Stimulated activated CD8-positive, alpha-beta memory T cell treated with anti-CD3 and anti-CD28 coated beads, Interleukin-4, amount 100 ng/mL, for 1 hour (primary cell): ENCODE measurements around the gene PRDX3.
"Not testable (repeated sequence)": the region's sequence is repeated elsewhere in the genome, so short reads cannot be mapped to it uniquely, and the experiment has no call there.

Experiments used
- DNase-seq, 2 donors: peaks; one replicate each; pipeline ENCODE4 v3.0.0-alpha.2; 2020; ENCODE audit warnings: low read depth in 2 of 2, low spot score in 1 of 2

Gene PRDX3

DNA sequence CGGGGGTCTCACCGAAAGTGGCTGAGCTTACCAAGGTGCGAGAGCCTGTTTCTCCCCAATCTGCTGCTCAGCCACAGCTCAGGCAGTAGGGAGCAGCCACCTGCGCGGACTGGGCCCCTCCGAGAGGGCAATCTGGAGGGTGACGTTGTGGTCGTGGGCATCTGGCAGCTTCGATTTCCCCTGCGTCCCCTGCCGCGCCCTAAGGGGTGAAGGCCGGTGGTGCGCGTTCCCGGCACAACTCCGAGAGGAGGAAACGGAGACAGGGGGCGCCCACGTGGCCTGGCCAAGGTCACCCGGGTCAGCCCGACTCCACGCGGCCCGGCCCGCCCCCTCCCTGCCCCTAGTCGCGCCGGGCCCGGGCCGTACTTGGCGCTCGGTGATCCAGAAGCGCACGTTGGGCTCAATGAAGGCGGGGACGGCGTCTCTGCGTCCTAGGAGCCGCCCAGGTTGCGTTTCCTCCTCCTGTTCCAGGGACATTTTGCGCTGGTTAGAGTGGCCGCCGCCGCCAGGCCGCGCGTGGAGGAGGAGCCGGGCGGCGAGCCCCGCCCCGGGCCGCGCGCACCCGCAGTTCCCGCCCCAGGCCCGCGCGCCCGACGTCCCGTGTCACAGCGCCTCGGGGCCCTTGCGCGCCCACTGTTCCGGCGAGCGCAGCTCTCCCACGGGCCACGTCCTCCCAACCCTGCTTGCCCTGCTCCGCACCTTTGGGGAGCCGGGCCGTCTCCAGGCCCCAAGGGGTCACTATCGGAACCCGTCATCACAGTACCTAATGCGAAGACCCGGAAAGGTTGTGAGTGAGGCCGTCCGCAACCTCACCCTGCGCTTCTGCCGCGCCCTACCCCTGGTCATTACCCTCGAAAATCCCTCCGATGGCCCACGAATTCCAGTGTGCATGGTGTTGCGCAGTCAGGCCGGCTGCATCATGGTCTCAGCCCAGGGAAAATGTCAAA lies 13.2 kb downstream of the PRDX3 start, which contains the start of gene SFXN4:
TSS of gene SFXN4 (minus strand) at position 544 of the 947 bp plus-strand sequence. CDS start at position 477, 67 bp downstream.
- peak; percentile 52 for DNase-seq

- DNase-seq: no peak
Observed at GRCh38 chr10:119162452-119163092, 16.0 kb downstream of the PRDX3 start.

DNA sequence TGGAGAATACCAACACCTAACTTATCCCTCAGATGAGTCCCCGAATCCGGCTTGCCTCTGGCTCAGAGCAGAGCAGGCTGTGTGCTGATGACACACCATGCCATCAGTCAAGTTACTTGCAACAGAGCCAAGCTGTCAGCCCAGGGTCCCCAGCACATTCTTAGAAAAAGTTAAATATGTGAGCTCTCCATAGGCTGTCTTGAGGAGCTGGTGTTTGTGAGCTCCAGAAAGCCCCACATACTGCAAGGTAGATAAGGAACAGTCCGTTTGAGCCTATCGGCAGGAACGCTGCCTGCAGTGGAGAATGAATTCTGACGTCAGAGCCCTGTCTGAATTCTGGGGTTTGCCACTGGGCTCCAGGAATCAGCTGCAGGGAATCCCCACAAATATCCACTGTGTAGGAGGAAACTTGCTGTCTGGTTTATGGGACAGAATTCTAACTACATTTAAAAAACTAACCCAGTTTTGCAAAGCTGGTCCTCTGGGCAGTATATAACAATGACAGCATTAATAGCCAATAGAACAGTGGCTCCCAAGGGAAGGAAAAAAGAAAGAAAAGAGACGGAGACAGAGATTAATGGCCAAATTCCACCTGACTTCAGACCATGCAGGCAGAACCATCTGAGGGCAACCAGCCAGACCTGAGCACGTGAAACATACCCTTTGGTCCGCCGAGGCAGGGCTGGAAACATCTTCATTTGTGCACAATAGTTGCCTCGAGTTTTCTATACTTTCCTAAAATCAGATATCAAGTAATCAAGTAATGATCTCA lies 16.7 kb downstream of the PRDX3 start:
- no peak for DNase-seq

DNA sequence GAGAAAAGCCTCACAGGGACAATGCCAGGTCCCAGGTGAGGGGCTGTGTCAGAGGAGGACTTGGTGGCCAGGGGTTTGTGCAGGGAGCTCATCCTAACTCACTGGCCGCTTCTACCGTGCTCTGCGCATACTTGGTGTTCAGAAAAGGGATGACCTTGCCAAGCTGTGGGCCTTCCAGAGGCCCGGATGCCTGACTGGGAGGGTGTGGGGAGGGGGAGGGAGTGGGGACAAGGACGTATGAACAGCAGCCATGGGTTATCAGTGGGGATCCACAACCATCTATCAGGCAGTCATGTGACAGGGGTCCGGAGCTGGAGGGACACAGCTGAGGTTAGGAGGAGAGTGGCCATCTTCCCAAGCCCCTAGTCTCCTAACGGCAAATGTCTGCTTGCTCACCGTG lies 19.3 kb downstream of the PRDX3 start:
- no peak for DNase-seq

DNA sequence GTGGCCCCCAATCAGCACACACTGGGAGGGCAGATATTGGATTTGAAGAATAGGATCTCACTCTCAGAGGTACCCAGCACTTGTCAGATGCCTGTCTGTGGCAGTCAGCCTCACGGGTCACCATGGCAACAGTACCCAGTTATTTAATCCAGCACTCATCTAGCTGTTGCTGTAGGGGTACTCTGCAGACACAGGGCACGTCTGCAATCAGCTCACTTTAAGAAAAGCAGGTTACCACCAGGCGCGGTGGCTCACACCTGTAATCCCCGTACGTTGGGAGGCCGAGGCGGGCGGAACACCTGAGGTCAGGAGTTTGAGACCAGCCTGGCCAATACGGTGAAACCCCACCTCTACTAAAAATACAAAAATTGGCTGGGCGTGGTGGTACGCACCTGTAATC lies 25.0 kb downstream of the PRDX3 start:
- DNase-seq: no peak

DNA sequence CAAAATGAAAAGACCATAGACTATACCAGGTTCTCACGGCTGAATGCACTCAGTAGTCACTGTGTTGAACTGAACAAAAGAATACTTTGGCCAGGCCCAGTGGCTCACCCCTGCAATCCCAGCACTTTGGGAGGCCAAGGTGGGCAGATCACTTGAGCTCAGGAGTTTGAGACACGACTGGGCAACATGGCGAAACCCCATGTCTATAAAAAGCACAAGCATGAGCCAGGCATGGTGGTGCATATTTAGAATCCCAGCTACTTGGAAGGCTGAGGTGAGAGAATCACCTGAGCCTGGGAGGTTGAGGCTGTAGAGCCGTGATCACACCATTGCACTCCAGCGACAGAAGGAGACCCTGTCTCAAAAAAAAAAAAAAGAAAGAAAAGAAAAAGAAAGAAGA lies 25.6 kb downstream of the PRDX3 start:
- no peak for DNase-seq

- DNase-seq: not testable (repeated sequence)
Observed at GRCh38 chr10:119151601-119152000, 27.0 kb downstream of the PRDX3 start.

DNA sequence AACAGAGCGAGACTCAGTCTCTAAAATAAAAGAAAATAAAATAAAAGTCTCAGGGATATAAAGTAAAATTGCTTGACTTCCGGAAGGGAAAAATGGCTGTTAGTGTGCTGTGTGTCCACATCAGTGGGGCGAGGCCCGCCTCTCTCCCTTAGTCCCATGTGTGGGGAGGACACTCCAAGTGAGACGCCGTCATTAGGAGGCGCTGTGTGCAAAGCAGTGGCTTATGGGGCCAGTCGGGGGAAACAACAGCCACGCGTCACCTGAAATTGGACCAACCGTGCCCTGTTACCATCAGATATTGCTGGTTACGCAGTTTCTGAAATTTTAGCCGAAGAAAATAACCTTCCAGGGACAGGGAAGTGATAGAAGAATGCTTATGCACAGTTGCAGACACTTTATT lies 28.9 kb downstream of the PRDX3 start:
- no peak for DNase-seq

DNA sequence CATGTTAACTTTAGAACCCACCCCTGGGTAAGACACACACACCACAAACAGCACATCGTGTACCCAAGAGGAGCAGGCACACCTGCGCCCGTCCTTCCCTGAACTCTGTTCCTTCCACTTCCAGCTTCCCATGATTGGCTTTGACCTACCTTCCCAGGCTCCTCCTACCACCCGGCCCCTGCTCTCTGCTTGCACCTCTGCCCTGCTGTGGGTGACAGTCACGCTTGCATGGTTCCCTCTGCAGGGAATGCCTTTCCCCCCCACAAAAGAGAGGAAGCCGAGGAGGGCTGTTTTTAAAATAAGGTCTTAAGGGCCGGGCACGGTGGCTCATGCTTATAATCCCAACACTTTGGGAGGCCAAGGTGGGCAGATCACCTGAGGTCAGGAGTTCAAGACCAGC lies 29.5 kb downstream of the PRDX3 start:
- no peak for DNase-seq

- DNase-seq: no peak
Observed at GRCh38 chr10:119143657-119144056, 35.0 kb downstream of the PRDX3 start.

- no peak for DNase-seq
Observed at GRCh38 chr10:119140603-119141245, 37.9 kb downstream of the PRDX3 start.

- peak in 1 of 2 donors; percentile 13 for DNase-seq
Observed at GRCh38 chr10:119139464-119140067, 39.0 kb downstream of the PRDX3 start.

DNA sequence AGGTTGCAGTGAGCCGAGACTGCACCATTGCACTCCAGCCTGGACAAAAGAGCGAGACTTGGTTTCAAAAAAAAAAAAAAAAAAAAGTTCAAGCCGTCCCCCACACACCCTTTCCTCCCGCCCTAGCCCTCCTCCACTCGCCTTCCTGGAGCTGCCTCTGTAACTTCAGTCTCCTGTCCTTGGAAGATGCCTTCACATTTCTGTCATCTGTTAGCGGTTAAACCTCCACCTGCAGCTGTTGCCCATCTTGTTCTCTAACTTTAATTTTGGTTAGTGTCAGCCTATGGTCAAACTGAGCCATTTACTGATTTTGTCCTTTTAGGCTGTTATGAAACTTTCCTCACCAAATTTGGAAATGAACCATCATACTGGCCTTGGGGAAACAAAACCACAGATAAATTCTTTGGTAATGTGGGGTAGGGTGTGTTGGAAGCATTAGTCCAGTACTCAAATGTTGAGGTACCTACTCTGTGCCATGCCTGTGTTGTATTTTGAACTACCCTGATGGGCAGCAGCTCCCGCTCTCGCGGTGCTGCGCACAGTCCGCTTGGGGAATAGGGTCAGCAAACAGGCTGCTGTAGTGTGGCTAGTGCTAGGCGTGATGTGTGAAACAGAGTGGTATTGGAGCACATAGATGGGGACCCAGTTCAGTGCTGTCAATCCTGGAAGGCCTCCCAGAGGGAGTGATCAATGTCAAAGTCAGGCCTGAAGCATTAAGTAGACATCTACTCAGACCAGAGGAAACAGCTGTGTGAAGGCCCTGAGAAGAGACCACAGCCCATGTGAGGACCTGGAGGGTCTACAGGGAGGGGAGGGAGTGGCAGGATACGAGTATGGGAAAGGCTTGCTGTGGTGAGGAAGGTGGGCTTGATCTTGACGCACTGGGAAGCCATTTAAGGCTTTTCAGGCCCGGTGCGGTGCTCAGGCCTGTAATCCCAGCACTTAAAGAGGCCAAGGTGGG lies 40.0 kb downstream of the PRDX3 start:
- no peak for DNase-seq

- DNase-seq: not testable (repeated sequence)
Observed at GRCh38 chr10:119137878-119138277, 40.7 kb downstream of the PRDX3 start.

- DNase-seq: no peak
Observed at GRCh38 chr10:119136084-119136483, 42.5 kb downstream of the PRDX3 start.

GRCh38 chr10:119135513-119135881 lies 43.1 kb downstream of the PRDX3 start:
- no peak for DNase-seq

GRCh38 chr10:119133949-119134348 lies 44.7 kb downstream of the PRDX3 start:
- no peak for DNase-seq

DNA sequence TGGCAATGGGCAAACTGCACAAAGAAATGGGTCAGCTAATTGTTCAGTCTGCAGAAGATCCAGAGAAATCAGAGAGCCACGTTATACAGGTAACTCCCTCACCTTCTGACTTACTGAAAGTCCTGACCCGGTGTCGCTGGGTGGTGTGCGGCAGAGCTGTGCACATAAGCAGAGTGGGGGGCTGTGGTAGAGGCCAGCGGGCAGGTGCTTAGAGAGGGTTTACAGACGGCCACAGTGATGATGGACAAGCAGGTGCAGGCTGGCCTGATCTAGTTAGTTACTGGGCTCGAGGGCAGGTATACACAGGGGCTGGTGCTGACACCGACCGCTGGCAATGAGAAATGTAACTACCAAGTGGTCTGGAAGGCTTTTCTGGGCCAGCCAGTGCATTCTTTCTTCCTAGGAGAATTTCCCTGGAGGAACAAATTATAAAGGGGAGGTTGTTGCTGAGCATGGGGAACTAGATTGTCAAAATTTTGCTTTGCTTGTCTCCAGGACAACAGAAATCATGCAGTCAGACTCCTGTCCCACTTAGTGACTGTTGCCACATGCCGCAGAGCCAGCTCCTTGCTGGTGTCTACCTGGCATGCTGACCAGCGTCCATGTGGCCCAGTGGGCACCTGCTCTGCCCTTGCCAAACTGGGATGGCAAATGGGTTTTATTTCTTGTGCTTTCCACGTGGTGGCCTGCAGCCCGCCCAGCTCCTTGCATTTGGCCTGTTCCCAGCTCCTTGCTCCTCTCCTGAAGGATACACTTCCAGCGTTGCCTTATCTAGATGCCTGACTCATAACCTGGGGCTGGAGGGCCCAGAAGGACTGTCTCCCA lies 45.9 kb downstream of the PRDX3 start:
- no peak for DNase-seq
